Right lobe of liver (tissue), 4 donors: Measurements from ENCODE around the gene TNK1.

ENCODE experiments used
- CTCF ChIP-seq, 4 donors: fragments of 200-600 bp in 3 of 4; fragments of 450-650 bp in 1 of 4; IDR thresholded peaks; one replicate each; pipeline versions ENCODE4 v1.5.1 to v1.8.0; 2016 to 2022; ENCODE audit warnings: antibody characterized with exemption in 4 of 4, mild to moderate bottlenecking in 2 of 4
- POLR2A ChIP-seq: fragments of 450-650 bp; IDR thresholded peaks from one replicate; pipeline ENCODE4 v1.6.1; 2017; ENCODE audit warnings: antibody characterized with exemption, mild to moderate bottlenecking
- donor health status: DM: no; HTN: no; CAD: no.
- donor health status: DM: no; HTN: no; CAD: no.
- donor health status: DM: no; HTN: yes; CAD: no.

DNA sequence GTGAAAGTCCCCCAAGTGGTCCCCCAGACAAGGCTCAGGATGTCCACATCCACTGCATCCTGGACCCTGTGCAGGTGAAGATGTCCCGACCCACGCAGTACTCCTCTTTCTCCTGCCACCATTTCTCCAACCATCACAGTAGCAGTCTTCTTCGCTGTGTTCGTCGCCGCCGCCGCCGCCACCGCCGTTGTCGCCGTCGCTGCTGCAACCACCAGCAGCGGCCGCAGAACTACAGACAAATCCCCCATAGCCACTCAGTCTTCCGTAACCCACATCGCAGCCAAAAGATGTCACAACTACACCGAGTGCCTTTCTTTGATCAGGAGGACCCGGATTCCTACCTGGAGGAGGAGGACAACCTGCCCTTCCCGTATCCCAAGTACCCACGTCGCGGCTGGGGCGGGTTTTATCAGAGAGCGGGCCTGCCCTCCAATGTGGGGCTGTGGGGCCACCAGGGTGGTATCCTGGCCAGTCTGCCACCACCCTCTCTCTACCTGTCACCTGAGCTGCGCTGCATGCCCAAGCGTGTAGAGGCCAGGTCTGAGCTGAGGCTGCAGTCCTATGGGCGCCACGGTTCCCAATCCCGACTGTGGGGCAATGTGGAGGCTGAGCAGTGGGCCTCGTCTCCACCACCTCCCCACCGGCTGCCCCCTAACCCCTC lies 45.4 kb downstream of the TNK1 start:
- TF ChIP-seq POLR2A (no peak), CTCF (IDR thresholded peaks at IDR 0.05) (no peak)
